ENCODE measurements around the gene NRG3.

NRG3 gene

DNA sequence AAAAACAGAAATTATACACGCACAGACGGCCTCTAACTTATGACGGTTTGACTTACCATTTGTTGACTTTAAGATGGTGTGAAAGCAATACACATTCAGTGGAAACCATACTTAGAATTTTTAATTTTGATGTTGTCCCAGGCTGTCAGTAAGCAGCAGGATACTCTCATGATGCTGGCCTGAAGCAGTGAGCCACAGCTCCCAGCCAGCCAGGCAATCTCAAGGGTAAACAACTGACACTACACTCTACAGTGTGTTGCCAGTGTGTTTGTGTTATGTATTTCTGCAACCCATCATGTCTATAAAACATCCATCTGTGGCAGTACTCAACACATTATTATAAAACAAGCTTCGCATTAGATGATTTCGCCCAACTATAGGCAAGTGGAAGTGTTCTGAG, 747.5 kb downstream of the NRG3 start:
- TF ChIP-seq CTCF (IDR thresholded peaks at IDR 0.05; ENCODE audit: low read depth, low read length, missing control alignments), result no peak
- Histone ChIP-seq H3K27ac (no peak overlapping the region), H3K4me3 (ENCODE audit: low read depth, low read length) (no peak overlapping the region), H3K36me3 (replicated peaks) (no peaks in the 10 kb centered on the region), H3K27me3 (replicated peaks) (no peaks in the 10 kb centered on the region)
- DNase-seq, result no peak
- in situ Hi-C loops (cut with HindIII; ENCODE audit: low pct_ligation_motif_present, low sequenced_read_pairs), result no loop called here

GRCh38 chr10:82625512-82626189, 750.7 kb downstream of the NRG3 start:
- no peak overlapping the region for H3K4me3 ChIP-seq (ENCODE audit: low read depth, low read length)
- no peaks in the 10 kb centered on the region for H3K36me3 ChIP-seq (replicated peaks)
- in situ Hi-C loops (cut with HindIII; ENCODE audit: low pct_ligation_motif_present, low sequenced_read_pairs), result no loop called here
- DNase-seq, result no peak
- H3K27ac ChIP-seq, result no peak overlapping the region
- no peaks in the 10 kb centered on the region for H3K27me3 ChIP-seq (replicated peaks)
- no peak for TF ChIP-seq CTCF (IDR thresholded peaks at IDR 0.05; ENCODE audit: low read depth, low read length, missing control alignments)

DNA sequence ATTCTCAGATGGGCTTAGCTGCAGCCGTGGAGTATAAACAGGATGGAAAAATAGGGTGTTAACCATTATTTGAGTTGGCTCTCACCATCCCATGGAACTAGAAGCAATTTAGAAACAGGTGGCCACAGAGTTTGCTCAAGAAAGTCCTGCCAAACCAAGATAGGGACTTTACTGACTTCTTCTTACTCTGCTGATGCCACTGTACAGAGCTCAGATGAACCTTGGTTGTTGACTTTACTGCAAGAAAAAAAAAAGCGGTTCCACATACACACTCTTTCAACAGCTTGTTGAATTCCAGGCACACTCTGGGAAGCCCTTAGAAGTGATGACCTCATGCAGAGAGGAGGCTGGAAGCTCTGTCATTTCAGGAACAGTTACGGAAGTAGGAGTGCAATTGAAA, 753.4 kb downstream of the NRG3 start:
- in situ Hi-C loops (cut with HindIII; ENCODE audit: low pct_ligation_motif_present, low sequenced_read_pairs), result no loop called here
- DNase-seq, result no peak
- H3K36me3 ChIP-seq (replicated peaks), result no peaks in the 10 kb centered on the region

GRCh38 chr10:82643076-82643475, 768.1 kb downstream of the NRG3 start:
- no peak for TF ChIP-seq CTCF (IDR thresholded peaks at IDR 0.05; ENCODE audit: low read depth, low read length, missing control alignments)
- in situ Hi-C loops (cut with HindIII; ENCODE audit: low pct_ligation_motif_present, low sequenced_read_pairs), result no loop called here

More for the DNA sequence above, 753.4 kb downstream of the NRG3 start:
- Histone ChIP-seq H3K27me3 (replicated peaks) (no peaks in the 10 kb centered on the region), H3K27ac (no peak overlapping the region), H3K4me3 (ENCODE audit: low read depth, low read length) (no peak overlapping the region)
- no peak for TF ChIP-seq CTCF (IDR thresholded peaks at IDR 0.05; ENCODE audit: low read depth, low read length, missing control alignments)

GRCh38 chr10:82643601-82644000, 768.6 kb downstream of the NRG3 start:
- DNase-seq, result no peak
- in situ Hi-C loops (cut with HindIII; ENCODE audit: low pct_ligation_motif_present, low sequenced_read_pairs), result no loop called here
- no peak overlapping the region for H3K4me3 ChIP-seq (ENCODE audit: low read depth, low read length)
- no peak for TF ChIP-seq CTCF (IDR thresholded peaks at IDR 0.05; ENCODE audit: low read depth, low read length, missing control alignments)
- no peak overlapping the region for H3K27ac ChIP-seq
- no peaks in the 10 kb centered on the region for H3K36me3 ChIP-seq (replicated peaks)
- H3K27me3 ChIP-seq (replicated peaks), result no peaks in the 10 kb centered on the region

More at GRCh38 chr10:82643076-82643475, 768.1 kb downstream of the NRG3 start:
- H3K4me3 ChIP-seq (ENCODE audit: low read depth, low read length), result no peak overlapping the region
- H3K36me3 ChIP-seq (replicated peaks), result no peaks in the 10 kb centered on the region
- no peak overlapping the region for H3K27ac ChIP-seq
- DNase-seq, result no peak
- H3K27me3 ChIP-seq (replicated peaks), result no peaks in the 10 kb centered on the region

GRCh38 chr10:82645221-82645620, 770.2 kb downstream of the NRG3 start:
- Histone ChIP-seq H3K4me3 (ENCODE audit: low read depth, low read length) (no peak overlapping the region), H3K36me3 (replicated peaks) (no peaks in the 10 kb centered on the region), H3K27me3 (replicated peaks) (no peaks in the 10 kb centered on the region), H3K27ac (no peak overlapping the region)
- TF ChIP-seq CTCF (IDR thresholded peaks at IDR 0.05; ENCODE audit: low read depth, low read length, missing control alignments), result no peak
- no peak for DNase-seq
- in situ Hi-C loops (cut with HindIII; ENCODE audit: low pct_ligation_motif_present, low sequenced_read_pairs), result no loop called here

Measured in brain microvascular endothelial cell (primary cell).